Muscle of back (tissue), 13 donors: Measurements from ENCODE around the gene DYNC1I2. TPM values are rescaled to one million over a fixed set of nuclear protein-coding genes. Genes with fewer than 3 reads are reported as not detected.

Source experiments
- DNase-seq, 3 donors: peaks; one replicate each; pipeline versions ENCODE4 v3.0.0 to v3.0.0-alpha.2; 2013
- long read RNA-seq, 9 donors: transcript quantifications; one replicate each; lab custom pipeline, GENCODE V29; 2026
- polyA plus RNA-seq, 10 donors: library from polyadenylated mRNA; unstranded; fragments of 120-200 nt; gene quantifications; one replicate each; pipeline ENCODE4 v1.2.1, GENCODE V29; 2013; ENCODE audit not compliant: insufficient read length in 10 of 10

DYNC1I2 gene
- polyA plus RNA-seq, result 100 to 1,000 TPM in 8 of 10 donors, 10 to 100 TPM in 2; 93.7 to 124 (median 108) TPM
- long read RNA-seq, donor 1, transcript DYNC1I2-203 (16 exons, 2,572 nt), result major isoform, 9 of 39 reads
- long read RNA-seq, donor 1, partial matches to known transcripts, result 28 of 39 reads
- long read RNA-seq, donor 1, other reads (novel, unspliced or antisense), result 0 of 39 reads
- long read RNA-seq, donor 2, transcript DYNC1I2-203 (16 exons, 2,572 nt), result major isoform, 10 of 54 reads
- long read RNA-seq, donor 2, partial matches to known transcripts, result 39 of 54 reads
- long read RNA-seq, donor 2, other reads (novel, unspliced or antisense), result 0 of 54 reads
- long read RNA-seq, donor 3, result 0 reads
- long read RNA-seq, donor 4, transcript DYNC1I2-201 (16 exons, 2,589 nt), result major isoform, 5 of 28 reads
- long read RNA-seq, donor 4, transcript DYNC1I2-203 (16 exons, 2,572 nt), result major isoform, 5 of 28 reads
- long read RNA-seq, donor 4, partial matches to known transcripts, result 15 of 28 reads
- long read RNA-seq, donor 4, other reads (novel, unspliced or antisense), result 0 of 28 reads
- long read RNA-seq, donor 5, transcript DYNC1I2-203 (16 exons, 2,572 nt), result major isoform, 6 of 73 reads
- long read RNA-seq, donor 5, partial matches to known transcripts, result 65 of 73 reads
- long read RNA-seq, donor 5, other reads (novel, unspliced or antisense), result 0 of 73 reads
- long read RNA-seq, donor 6, transcript DYNC1I2-203 (16 exons, 2,572 nt), result major isoform, 10 of 42 reads
- long read RNA-seq, donor 6, partial matches to known transcripts, result 25 of 42 reads
- long read RNA-seq, donor 6, other reads (novel, unspliced or antisense), result 0 of 42 reads
- long read RNA-seq, donor 7, partial matches to known transcripts, result 21 of 31 reads
- long read RNA-seq, donor 7, other reads (novel, unspliced or antisense), result 0 of 31 reads
- long read RNA-seq, donor 8, transcript DYNC1I2-203 (16 exons, 2,572 nt), result major isoform, 8 of 29 reads
- long read RNA-seq, donor 8, partial matches to known transcripts, result 17 of 29 reads
- long read RNA-seq, donor 8, other reads (novel, unspliced or antisense), result 0 of 29 reads
- long read RNA-seq, donor 9, partial matches to known transcripts, result 0 of 2 reads
- long read RNA-seq, donor 9, other reads (novel, unspliced or antisense), result 0 of 2 reads

- peak; percentile 95 to 98 (median 95) for DNase-seq
These were observed at the start of gene DYNC1I2 for GRCh38 chr2:171687287-171688128. DYNC1I2 (plus strand) TSS chr2:171687469; CDS start chr2:171690156, 2,687 bp downstream.

- DNase-seq, result no peak
These were observed 35.4 kb upstream of the DYNC1I2 start for GRCh38 chr2:171651667-171652415.

- peak in 1 of 3 donors; percentile 23 for DNase-seq
These were observed 34.9 kb upstream of the DYNC1I2 start for GRCh38 chr2:171652416-171652785.

- no peak for DNase-seq
These were observed 31.7 kb upstream of the DYNC1I2 start for GRCh38 chr2:171655586-171655985.

GRCh38 chr2:171667041-171667440, 20.2 kb upstream of the DYNC1I2 start:
- DNase-seq, result no peak

- no peak for DNase-seq
These were observed 19.1 kb upstream of the DYNC1I2 start for GRCh38 chr2:171668183-171668582.

GRCh38 chr2:171669121-171669520, 18.1 kb upstream of the DYNC1I2 start:
- no peak for DNase-seq

- DNase-seq, result peak in 2 of 3 donors; percentile 2 to 15
These were observed 16.6 kb upstream of the DYNC1I2 start for GRCh38 chr2:171670655-171671054.

GRCh38 chr2:171671867-171672266, 15.4 kb upstream of the DYNC1I2 start:
- no peak for DNase-seq

- no peak for DNase-seq
These were observed 13.4 kb upstream of the DYNC1I2 start for GRCh38 chr2:171673905-171674304.

- no peak for DNase-seq
These were observed 11.4 kb upstream of the DYNC1I2 start for GRCh38 chr2:171675810-171676345.

GRCh38 chr2:171678619-171679018, 8.7 kb upstream of the DYNC1I2 start:
- no peak for DNase-seq

GRCh38 chr2:171688129-171688465, 828 bp downstream of the DYNC1I2 start:
- no peak for DNase-seq

GRCh38 chr2:171692331-171692730, 5.1 kb downstream of the DYNC1I2 start:
- DNase-seq, result no peak

- no peak for DNase-seq
These were observed 15.7 kb downstream of the DYNC1I2 start for GRCh38 chr2:171702781-171703556.

- peak in 1 of 3 donors; percentile 29 for DNase-seq
These were observed 16.5 kb downstream of the DYNC1I2 start for GRCh38 chr2:171703574-171704347.

GRCh38 chr2:171706152-171706803, 19.0 kb downstream of the DYNC1I2 start:
- DNase-seq, result peak in 2 of 3 donors; percentile 9 to 57

GRCh38 chr2:171707752-171708151, 20.5 kb downstream of the DYNC1I2 start:
- DNase-seq, result no peak
